HEK293 (cell line): ENCODE data around the gene CEBPA.

Experiments used
- AEBP2 ChIP-seq: fragments of 450-650 bp; formaldehyde crosslinking; IDR thresholded peaks from 2 replicates; pipeline ENCODE4 v1.5.1; 2016; ENCODE audit warnings: missing biosample characterization, missing genetic modification characterization, borderline replicate concordance
- GLI4 ChIP-seq: fragments of 450-650 bp; formaldehyde crosslinking; IDR thresholded peaks from 2 replicates; pipeline ENCODE4 v1.5.1; 2016; ENCODE audit warnings: missing biosample characterization, missing genetic modification characterization
- PRDM10 ChIP-seq: fragments of 450-650 bp; formaldehyde crosslinking; IDR thresholded peaks from 2 replicates; pipeline ENCODE4 v1.5.1; 2016; ENCODE audit warnings: missing biosample characterization, missing genetic modification characterization
- SALL2 ChIP-seq: fragments of 450-650 bp; formaldehyde crosslinking; IDR thresholded peaks from 2 replicates; pipeline ENCODE4 v1.5.0; 2017; ENCODE audit warnings: missing biosample characterization, mild to moderate bottlenecking, missing genetic modification characterization, borderline replicate concordance
- ZBTB7A ChIP-seq: fragments of 450-650 bp; formaldehyde crosslinking; IDR thresholded peaks from 2 replicates; pipeline ENCODE4 v1.5.1; 2016; ENCODE audit warnings: low read depth, missing biosample characterization, missing genetic modification characterization
- ZFP37 ChIP-seq: fragments of 450-650 bp; formaldehyde crosslinking; IDR thresholded peaks from 2 replicates; pipeline ENCODE4 v1.5.1; 2016; ENCODE audit warnings: missing biosample characterization, missing genetic modification characterization
- ZNF112 ChIP-seq: fragments of 450-650 bp; formaldehyde crosslinking; IDR thresholded peaks from 2 replicates; pipeline ENCODE4 v1.5.0; 2017; ENCODE audit warnings: missing biosample characterization, missing genetic modification characterization
- ZNF146 ChIP-seq: fragments of 450-650 bp; formaldehyde crosslinking; IDR thresholded peaks from 2 replicates; pipeline ENCODE4 v1.5.1; 2016; ENCODE audit warnings: missing biosample characterization, missing genetic modification characterization
- ZNF16 ChIP-seq: fragments of 450-650 bp; formaldehyde crosslinking; IDR thresholded peaks from 2 replicates; pipeline ENCODE4 v1.5.1; 2016; ENCODE audit warnings: low read depth, missing biosample characterization, missing genetic modification characterization
- ZNF19 ChIP-seq: fragments of 450-650 bp; formaldehyde crosslinking; IDR thresholded peaks from 2 replicates; pipeline ENCODE4; 2016; ENCODE audit warnings: missing biosample characterization, missing genetic modification characterization, low read depth
- ZNF211 ChIP-seq: fragments of 450-650 bp; formaldehyde crosslinking; IDR thresholded peaks from 2 replicates; pipeline ENCODE4 v1.5.1; 2016; ENCODE audit warnings: low read depth, missing biosample characterization, missing genetic modification characterization
- ZNF214 ChIP-seq: fragments of 450-650 bp; formaldehyde crosslinking; IDR thresholded peaks from 2 replicates; pipeline ENCODE4 v1.5.1; 2017; ENCODE audit warnings: missing biosample characterization, mild to moderate bottlenecking, missing genetic modification characterization, borderline replicate concordance
- ZNF280D ChIP-seq: fragments of 450-650 bp; formaldehyde crosslinking; IDR thresholded peaks from 2 replicates; pipeline ENCODE4 v1.5.1; 2016; ENCODE audit warnings: missing biosample characterization, missing genetic modification characterization
- ZNF324 ChIP-seq: fragments of 450-650 bp; formaldehyde crosslinking; IDR thresholded peaks from 2 replicates; pipeline ENCODE4 v1.5.1; 2016; ENCODE audit warnings: missing biosample characterization, missing genetic modification characterization
- ZNF433 ChIP-seq: fragments of 450-650 bp; formaldehyde crosslinking; IDR thresholded peaks from 2 replicates; pipeline ENCODE4 v1.5.1; 2016; ENCODE audit warnings: missing biosample characterization, missing genetic modification characterization, low read depth
- ZNF544 ChIP-seq: fragments of 450-650 bp; formaldehyde crosslinking; IDR thresholded peaks from 2 replicates; pipeline ENCODE4 v1.5.0; 2017; ENCODE audit warnings: missing biosample characterization, missing genetic modification characterization
- ZNF596 ChIP-seq: fragments of 450-650 bp; IDR thresholded peaks from 2 replicates; pipeline ENCODE4 v1.5.0; 2018; ENCODE audit warnings: missing biosample characterization, mild to moderate bottlenecking, missing genetic modification characterization, moderate library complexity
- ZNF600 ChIP-seq: fragments of 450-650 bp; formaldehyde crosslinking; IDR thresholded peaks from 2 replicates; pipeline ENCODE4 v1.5.1; 2016; ENCODE audit warnings: missing biosample characterization, missing genetic modification characterization
- ZNF645 ChIP-seq: fragments of 450-650 bp; formaldehyde crosslinking; IDR thresholded peaks from 2 replicates; pipeline ENCODE4; 2016; ENCODE audit warnings: missing biosample characterization, missing genetic modification characterization
- ZSCAN16 ChIP-seq: fragments of 450-650 bp; formaldehyde crosslinking; IDR thresholded peaks from 2 replicates; pipeline ENCODE4 v1.5.1; 2016; ENCODE audit warnings: missing biosample characterization, missing genetic modification characterization
- TF ChIP-seq, protein P1 (sequence below): fragments of 450-650 bp; formaldehyde crosslinking; conservative IDR thresholded peaks from 2 replicates; pipeline ENCODE4 v1.5.1; 2016; ENCODE audit warnings: low read depth, missing biosample characterization, missing genetic modification characterization
- TF ChIP-seq, protein P2 (sequence below): fragments of 450-650 bp; formaldehyde crosslinking; IDR thresholded peaks from 2 replicates; pipeline ENCODE4 v1.5.1; 2016; ENCODE audit warnings: missing biosample characterization, missing genetic modification characterization

The CEBPA gene

DNA sequence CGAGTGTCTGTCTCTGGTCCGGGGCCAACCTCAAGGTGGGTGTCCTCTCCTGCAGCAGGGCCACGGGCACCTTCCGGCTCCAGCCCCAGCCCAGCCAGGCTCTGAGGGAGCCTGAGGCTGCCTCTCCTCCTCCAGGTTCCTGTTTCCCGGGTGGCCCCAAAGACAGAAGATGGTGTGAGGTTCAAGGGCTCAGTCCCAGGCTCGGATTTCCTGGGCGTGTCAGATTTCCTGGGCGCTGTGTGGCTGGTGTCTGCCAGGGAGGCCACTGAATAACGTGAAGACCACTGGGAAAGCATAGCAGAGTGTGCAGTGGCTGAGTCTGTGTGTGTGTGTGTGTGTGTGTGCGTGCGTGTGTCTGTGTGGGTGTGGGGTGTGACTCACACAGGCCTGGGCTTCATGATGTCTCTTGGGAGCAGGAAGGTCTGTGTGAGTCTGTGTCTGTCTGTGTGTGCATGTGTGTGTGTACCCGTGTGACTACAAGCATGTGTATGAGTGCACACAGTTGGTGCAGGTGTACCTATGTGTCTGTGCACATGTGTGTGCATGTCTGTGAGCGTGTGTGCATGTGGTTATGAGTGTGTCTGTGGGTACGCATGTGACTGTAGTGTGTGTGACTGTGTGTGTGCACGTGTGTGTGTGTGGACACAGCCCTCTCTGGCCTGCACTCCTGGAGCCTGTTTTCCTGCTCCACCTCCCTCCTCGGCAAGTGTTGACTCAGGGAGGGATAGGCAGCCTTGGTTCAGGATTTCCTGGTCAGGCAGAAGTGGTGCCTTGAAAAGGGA is 28.3 kb downstream of the CEBPA start (continued):
- TF ChIP-seq AEBP2 (tag by site-specific recombination) (no peak), GLI4 (tag by site-specific recombination) (peak; percentile 100), SALL2 (tag by site-specific recombination) (peak; percentile 99), PRDM10 (tag by site-specific recombination) (peak; percentile 54; the same call in 1 of the 2 replicates), ZNF19 (tag by site-specific recombination) (no peak), ZNF600 (tag by site-specific recombination) (peak; percentile 97), ZNF544 (peak; percentile 57; the same call in 1 of the 2 replicates), ZNF214 (tag by site-specific recombination) (no peak), ZBTB7A (tag by site-specific recombination) (peak; percentile 92), ZSCAN16 (tag by site-specific recombination) (no peak), ZNF433 (tag by site-specific recombination) (no peak), ZNF596 (tag by site-specific recombination) (no peak), ZNF112 (tag by site-specific recombination) (peak; percentile 55; the same call in 1 of the 2 replicates), ZNF324 (tag by site-specific recombination) (peak; percentile 99), ZNF280D (tag by site-specific recombination) (peak; percentile 99), ZNF16 (tag by site-specific recombination) (no peak; the same call in 1 of the 2 replicates), ZNF146 (tag by site-specific recombination) (peak; percentile 72), ZNF211 (peak; percentile 75; the same call in 1 of the 2 replicates), ZFP37 (peak; percentile 86), ZNF645 (tag by site-specific recombination) (peak; percentile 99)
- TF ChIP-seq, protein P1, sequence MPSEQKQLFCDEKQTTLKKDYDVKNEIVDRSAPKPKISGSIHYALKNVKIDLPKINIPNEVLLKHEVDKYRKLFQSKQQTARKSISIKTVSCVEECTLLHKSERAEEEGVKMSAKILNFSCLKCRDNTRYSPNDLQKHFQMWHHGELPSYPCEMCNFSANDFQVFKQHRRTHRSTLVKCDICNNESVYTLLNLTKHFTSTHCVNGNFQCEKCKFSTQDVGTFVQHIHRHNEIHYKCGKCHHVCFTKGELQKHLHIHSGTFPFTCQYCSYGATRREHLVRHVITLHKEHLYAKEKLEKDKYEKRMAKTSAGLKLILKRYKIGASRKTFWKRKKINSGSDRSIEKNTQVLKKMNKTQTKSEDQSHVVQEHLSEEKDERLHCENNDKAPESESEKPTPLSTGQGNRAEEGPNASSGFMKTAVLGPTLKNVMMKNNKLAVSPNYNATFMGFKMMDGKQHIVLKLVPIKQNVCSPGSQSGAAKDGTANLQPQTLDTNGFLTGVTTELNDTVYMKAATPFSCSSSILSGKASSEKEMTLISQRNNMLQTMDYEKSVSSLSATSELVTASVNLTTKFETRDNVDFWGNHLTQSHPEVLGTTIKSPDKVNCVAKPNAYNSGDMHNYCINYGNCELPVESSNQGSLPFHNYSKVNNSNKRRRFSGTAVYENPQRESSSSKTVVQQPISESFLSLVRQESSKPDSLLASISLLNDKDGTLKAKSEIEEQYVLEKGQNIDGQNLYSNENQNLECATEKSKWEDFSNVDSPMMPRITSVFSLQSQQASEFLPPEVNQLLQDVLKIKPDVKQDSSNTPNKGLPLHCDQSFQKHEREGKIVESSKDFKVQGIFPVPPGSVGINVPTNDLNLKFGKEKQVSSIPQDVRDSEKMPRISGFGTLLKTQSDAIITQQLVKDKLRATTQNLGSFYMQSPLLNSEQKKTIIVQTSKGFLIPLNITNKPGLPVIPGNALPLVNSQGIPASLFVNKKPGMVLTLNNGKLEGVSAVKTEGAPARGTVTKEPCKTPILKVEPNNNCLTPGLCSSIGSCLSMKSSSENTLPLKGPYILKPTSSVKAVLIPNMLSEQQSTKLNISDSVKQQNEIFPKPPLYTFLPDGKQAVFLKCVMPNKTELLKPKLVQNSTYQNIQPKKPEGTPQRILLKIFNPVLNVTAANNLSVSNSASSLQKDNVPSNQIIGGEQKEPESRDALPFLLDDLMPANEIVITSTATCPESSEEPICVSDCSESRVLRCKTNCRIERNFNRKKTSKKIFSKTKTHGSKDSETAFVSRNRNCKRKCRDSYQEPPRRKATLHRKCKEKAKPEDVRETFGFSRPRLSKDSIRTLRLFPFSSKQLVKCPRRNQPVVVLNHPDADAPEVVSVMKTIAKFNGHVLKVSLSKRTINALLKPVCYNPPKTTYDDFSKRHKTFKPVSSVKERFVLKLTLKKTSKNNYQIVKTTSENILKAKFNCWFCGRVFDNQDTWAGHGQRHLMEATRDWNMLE (tag by site-specific recombination), result no peak
- TF ChIP-seq, protein P2, sequence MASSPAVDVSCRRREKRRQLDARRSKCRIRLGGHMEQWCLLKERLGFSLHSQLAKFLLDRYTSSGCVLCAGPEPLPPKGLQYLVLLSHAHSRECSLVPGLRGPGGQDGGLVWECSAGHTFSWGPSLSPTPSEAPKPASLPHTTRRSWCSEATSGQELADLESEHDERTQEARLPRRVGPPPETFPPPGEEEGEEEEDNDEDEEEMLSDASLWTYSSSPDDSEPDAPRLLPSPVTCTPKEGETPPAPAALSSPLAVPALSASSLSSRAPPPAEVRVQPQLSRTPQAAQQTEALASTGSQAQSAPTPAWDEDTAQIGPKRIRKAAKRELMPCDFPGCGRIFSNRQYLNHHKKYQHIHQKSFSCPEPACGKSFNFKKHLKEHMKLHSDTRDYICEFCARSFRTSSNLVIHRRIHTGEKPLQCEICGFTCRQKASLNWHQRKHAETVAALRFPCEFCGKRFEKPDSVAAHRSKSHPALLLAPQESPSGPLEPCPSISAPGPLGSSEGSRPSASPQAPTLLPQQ (tag by site-specific recombination), result peak; percentile 94
